Breast epithelium (tissue), 3 donors: ENCODE results near the gene VPS41.

Source experiments
- POLR2A ChIP-seq: fragments of 450-650 bp; IDR thresholded peaks from one replicate; pipeline ENCODE4 v1.6.1; 2016; ENCODE audit warnings: antibody characterized with exemption, mild to moderate bottlenecking, moderate library complexity
- POLR2AphosphoS5 ChIP-seq, 3 donors: sonication (generic); formaldehyde crosslinking; IDR thresholded peaks; one replicate each; pipeline ENCODE4 v1.6.1; 2017; ENCODE audit warnings: antibody characterized with exemption in 3 of 3
- TF ChIP-seq, protein P1 (sequence below), 3 donors: fragments of 450-650 bp; IDR thresholded peaks; one replicate each; pipeline ENCODE4 v1.5.1; 2016 to 2017; ENCODE audit warnings: antibody characterized with exemption in 3 of 3, mild to moderate bottlenecking in 3 of 3, moderate library complexity in 3 of 3

DNA sequence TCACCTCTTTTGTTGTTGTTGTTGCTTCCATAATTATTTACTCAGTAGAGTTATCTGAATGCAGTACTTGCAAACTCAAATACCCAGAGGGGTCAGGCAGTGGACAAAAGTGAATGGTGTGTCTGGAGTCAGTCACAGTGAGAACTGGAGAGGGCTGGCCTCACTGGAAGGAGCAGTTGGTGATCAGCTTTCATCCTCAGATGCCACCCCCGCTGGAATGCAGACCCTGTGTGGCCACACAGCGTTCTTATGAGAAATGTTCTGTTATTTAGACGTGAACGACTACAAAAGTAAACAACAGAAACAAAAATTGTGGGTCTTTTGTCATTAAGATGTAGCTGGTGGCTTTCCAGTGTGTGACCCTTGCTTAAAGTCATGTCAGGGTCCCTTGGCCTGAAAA lies 29.6 kb upstream of the VPS41 start:
- no peak for TF ChIP-seq POLR2AphosphoS5 (IDR thresholded peaks at IDR 0.05)
- TF ChIP-seq, protein P1, sequence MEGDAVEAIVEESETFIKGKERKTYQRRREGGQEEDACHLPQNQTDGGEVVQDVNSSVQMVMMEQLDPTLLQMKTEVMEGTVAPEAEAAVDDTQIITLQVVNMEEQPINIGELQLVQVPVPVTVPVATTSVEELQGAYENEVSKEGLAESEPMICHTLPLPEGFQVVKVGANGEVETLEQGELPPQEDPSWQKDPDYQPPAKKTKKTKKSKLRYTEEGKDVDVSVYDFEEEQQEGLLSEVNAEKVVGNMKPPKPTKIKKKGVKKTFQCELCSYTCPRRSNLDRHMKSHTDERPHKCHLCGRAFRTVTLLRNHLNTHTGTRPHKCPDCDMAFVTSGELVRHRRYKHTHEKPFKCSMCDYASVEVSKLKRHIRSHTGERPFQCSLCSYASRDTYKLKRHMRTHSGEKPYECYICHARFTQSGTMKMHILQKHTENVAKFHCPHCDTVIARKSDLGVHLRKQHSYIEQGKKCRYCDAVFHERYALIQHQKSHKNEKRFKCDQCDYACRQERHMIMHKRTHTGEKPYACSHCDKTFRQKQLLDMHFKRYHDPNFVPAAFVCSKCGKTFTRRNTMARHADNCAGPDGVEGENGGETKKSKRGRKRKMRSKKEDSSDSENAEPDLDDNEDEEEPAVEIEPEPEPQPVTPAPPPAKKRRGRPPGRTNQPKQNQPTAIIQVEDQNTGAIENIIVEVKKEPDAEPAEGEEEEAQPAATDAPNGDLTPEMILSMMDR (IDR thresholded peaks at IDR 0.05), result no peak
- no peak for TF ChIP-seq POLR2A
